Suprapubic skin (tissue), 4 donors: ENCODE measurements around the gene STK25. TPM values are rescaled to one million over a fixed set of nuclear protein-coding genes. Genes with fewer than 3 reads are reported as not detected.

Experiments used
- DNase-seq, 2 donors: peaks; one replicate each; pipeline ENCODE4 v3.0.0-alpha.2; 2019; ENCODE audit warnings: low spot score in 2 of 2
- H3K27ac ChIP-seq: fragments of 200-600 bp; sonication (generic); one replicate; pipeline ENCODE4 v1.5.1; 2019
- H3K27me3 ChIP-seq: fragments of 200-600 bp; sonication (generic); one replicate; pipeline ENCODE4 v1.5.1; 2019
- H3K36me3 ChIP-seq: fragments of 200-600 bp; sonication (generic); one replicate; pipeline ENCODE4 v1.5.1; 2019
- H3K4me1 ChIP-seq: fragments of 200-600 bp; sonication (generic); one replicate; pipeline ENCODE4 v1.5.1; 2019
- H3K4me3 ChIP-seq: fragments of 200-600 bp; sonication (generic); one replicate; pipeline ENCODE4 v1.5.1; 2019; ENCODE audit warnings: mild to moderate bottlenecking
- H3K9me3 ChIP-seq: fragments of 200-600 bp; sonication (generic); one replicate; pipeline ENCODE4 v1.5.1; 2019
- EP300 ChIP-seq: sonication (generic); formaldehyde crosslinking; IDR thresholded peaks from one replicate; pipeline ENCODE4 v1.6.1; 2017; ENCODE audit warnings: antibody characterized with exemption
- POLR2A ChIP-seq, 2 donors: fragments of 450-650 bp; IDR thresholded peaks; one replicate each; pipeline ENCODE4 v1.6.1; 2017; ENCODE audit warnings: antibody characterized with exemption in 2 of 2, mild to moderate bottlenecking in 2 of 2, moderate library complexity in 2 of 2
- POLR2AphosphoS5 ChIP-seq, 3 donors: sonication (generic); formaldehyde crosslinking; IDR thresholded peaks; one replicate each; pipeline ENCODE4 v1.6.1; 2017; ENCODE audit warnings: antibody characterized with exemption in 3 of 3
- WGBS: methylation state at CpG from one replicate; pipeline ENCODE4 v1.1.5; 2018; 5-methylcytosine and 5-hydroxymethylcytosine counted together
- total RNA-seq, 4 donors: library from RNA; depleted of rRNA; stranded (reverse); fragments of >200 nt; gene quantifications; one replicate each; pipeline ENCODE4 v1.1.0, GENCODE V29; 2016
- TF ChIP-seq, protein P1 (sequence below), 2 donors: fragments of 200-600 bp in 1 of 2; fragments of 450-650 bp in 1 of 2; sonication (generic) in 1 of 2; IDR thresholded peaks; one replicate each; pipeline ENCODE4 v1.5.1; 2016 to 2019; ENCODE audit warnings: antibody characterized with exemption in 2 of 2, mild to moderate bottlenecking in 1 of 2, moderate library complexity in 1 of 2

Gene STK25
- total RNA-seq, 4 donors from 2014 or later, result 131 to 232 (median 147) TPM

DNA sequence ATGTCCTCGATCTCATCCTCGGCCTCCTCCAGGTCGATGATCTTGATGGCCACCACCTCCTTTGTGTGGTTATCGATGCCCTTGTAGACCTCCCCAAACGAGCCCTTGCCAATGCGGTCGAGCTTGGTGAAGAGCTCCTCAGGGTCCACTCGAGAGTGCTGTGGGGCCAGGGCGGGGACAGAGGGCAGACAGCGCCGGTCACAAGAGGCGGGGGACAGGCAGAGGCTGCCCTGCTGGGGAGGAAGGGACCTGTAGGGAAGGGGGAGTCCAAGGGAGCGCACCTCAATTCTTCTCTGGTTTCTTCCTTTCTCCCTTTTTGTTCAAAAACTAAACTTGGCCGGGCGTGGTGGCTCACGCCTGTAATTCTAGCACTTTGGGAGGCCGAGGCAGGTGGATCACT, 6.8 kb downstream of the STK25 start:
- no peak for DNase-seq
- Histone ChIP-seq H3K9me3 (no peaks in the 10 kb centered on the region), H3K36me3 (peaks cover 53% of the 10 kb centered on the region), H3K4me3 (no peak overlapping the region), H3K27ac (no peak overlapping the region), H3K4me1 (peaks cover 17% of the 10 kb centered on the region), H3K27me3 (no peaks in the 10 kb centered on the region)
- TF ChIP-seq POLR2A (IDR thresholded peaks at IDR 0.05) (no peak), EP300 (no peak), POLR2AphosphoS5 (IDR thresholded peaks at IDR 0.05) (no peak)
- TF ChIP-seq, protein P1, sequence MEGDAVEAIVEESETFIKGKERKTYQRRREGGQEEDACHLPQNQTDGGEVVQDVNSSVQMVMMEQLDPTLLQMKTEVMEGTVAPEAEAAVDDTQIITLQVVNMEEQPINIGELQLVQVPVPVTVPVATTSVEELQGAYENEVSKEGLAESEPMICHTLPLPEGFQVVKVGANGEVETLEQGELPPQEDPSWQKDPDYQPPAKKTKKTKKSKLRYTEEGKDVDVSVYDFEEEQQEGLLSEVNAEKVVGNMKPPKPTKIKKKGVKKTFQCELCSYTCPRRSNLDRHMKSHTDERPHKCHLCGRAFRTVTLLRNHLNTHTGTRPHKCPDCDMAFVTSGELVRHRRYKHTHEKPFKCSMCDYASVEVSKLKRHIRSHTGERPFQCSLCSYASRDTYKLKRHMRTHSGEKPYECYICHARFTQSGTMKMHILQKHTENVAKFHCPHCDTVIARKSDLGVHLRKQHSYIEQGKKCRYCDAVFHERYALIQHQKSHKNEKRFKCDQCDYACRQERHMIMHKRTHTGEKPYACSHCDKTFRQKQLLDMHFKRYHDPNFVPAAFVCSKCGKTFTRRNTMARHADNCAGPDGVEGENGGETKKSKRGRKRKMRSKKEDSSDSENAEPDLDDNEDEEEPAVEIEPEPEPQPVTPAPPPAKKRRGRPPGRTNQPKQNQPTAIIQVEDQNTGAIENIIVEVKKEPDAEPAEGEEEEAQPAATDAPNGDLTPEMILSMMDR (IDR thresholded peaks at IDR 0.05), result no peak
- 92% methylated on average over 11 of the region's 17 CpGs for WGBS

DNA sequence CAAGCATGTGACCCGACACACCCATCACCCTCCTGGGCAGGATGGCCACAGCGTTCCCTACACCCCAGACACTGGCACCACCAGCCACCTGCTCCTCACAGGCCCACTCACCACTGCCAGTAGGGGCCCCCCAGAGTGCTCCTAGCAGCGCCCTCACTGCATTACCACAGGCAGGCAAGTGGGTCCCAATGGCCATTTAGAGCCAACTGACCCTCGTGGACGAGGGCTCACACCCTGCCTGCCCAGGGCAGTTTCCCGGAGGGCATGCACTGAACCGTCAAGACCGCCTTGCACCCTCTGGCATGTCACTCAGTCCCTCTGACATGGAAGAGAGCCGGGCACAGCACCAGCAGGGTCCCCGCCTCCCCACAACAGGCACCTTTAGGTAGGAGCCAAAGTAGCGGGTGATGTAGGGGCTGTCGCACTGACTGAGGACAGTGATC, 7.3 kb downstream of the STK25 start:
- 91% methylated on average over 4 of the region's 12 CpGs for WGBS
- Histone ChIP-seq H3K27me3 (no peaks in the 10 kb centered on the region), H3K27ac (no peak overlapping the region), H3K36me3 (peaks cover 57% of the 10 kb centered on the region), H3K9me3 (no peaks in the 10 kb centered on the region), H3K4me1 (peaks cover 13% of the 10 kb centered on the region), H3K4me3 (no peak overlapping the region)
- TF ChIP-seq POLR2AphosphoS5 (IDR thresholded peaks at IDR 0.05) (no peak), EP300 (no peak), POLR2A (IDR thresholded peaks at IDR 0.05) (no peak)
- TF ChIP-seq, protein P1 (IDR thresholded peaks at IDR 0.05), result no peak
- DNase-seq, result no peak

DNA sequence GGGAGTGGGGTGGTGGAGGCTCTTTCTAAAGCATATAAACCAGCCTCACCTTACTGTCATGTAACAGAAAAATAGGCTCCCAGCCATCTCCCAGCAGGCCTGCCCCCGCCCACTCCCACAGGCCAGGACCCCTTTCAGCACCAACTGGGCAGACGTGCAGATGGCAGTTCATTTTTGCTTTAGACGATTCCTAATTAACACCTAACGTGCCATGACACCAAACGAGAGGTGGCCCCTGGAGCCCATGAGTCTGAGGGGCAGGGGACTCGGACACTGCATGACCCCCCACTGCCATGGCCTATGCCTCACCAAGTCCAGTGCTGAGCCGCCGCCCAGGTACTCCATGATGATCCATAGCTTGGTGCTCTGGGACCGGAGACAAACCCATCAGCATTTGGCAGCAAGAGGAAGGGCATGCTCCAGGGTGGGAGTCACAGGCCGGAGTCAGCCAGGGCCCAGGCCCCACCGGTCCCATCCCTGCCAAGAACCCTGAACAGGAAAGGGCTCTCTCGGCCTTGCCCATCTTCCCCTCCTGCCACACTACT, 7.9 kb downstream of the STK25 start:
- Histone ChIP-seq H3K4me1 (peaks cover 7% of the 10 kb centered on the region), H3K36me3 (peaks cover 63% of the 10 kb centered on the region), H3K27ac (no peak overlapping the region), H3K9me3 (no peaks in the 10 kb centered on the region), H3K27me3 (no peaks in the 10 kb centered on the region), H3K4me3 (no peak overlapping the region)
- 79% methylated on average over 8 of the region's 12 CpGs for WGBS
- TF ChIP-seq, protein P1 (IDR thresholded peaks at IDR 0.05), result no peak
- TF ChIP-seq EP300, result no peak
- no peak for TF ChIP-seq POLR2AphosphoS5 (IDR thresholded peaks at IDR 0.05)
- no peak for TF ChIP-seq POLR2A (IDR thresholded peaks at IDR 0.05)
- DNase-seq, result no peak

DNA sequence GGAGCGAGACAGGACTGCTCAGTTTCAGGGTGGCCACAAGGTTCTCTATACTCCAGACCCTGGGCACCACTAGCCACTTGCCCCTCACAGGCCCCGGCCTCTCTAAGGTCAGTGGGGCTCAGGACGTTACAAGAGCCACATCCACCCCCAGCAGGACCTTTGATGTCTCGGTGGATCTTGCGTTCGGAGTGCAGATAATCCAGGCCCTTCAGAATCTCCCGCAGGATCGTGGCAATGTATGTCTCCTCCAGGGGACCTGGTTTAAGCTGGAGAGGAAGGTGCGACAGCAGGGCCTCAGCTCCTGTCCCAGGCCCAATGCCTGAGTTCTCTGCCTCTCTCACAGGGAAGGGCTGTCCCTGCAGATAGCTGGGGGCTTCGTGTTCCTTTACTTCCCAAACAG, 8.4 kb downstream of the STK25 start:
- Histone ChIP-seq H3K27me3 (no peaks in the 10 kb centered on the region), H3K9me3 (no peaks in the 10 kb centered on the region), H3K36me3 (peaks cover 68% of the 10 kb centered on the region), H3K4me1 (peaks cover 3% of the 10 kb centered on the region), H3K27ac (no peak overlapping the region), H3K4me3 (no peak overlapping the region)
- TF ChIP-seq POLR2A (IDR thresholded peaks at IDR 0.05) (no peak), POLR2AphosphoS5 (IDR thresholded peaks at IDR 0.05) (no peak), EP300 (no peak)
- TF ChIP-seq, protein P1 (IDR thresholded peaks at IDR 0.05), result no peak
- DNase-seq, result no peak
- 97% methylated on average over 7 of the region's 10 CpGs for WGBS

DNA sequence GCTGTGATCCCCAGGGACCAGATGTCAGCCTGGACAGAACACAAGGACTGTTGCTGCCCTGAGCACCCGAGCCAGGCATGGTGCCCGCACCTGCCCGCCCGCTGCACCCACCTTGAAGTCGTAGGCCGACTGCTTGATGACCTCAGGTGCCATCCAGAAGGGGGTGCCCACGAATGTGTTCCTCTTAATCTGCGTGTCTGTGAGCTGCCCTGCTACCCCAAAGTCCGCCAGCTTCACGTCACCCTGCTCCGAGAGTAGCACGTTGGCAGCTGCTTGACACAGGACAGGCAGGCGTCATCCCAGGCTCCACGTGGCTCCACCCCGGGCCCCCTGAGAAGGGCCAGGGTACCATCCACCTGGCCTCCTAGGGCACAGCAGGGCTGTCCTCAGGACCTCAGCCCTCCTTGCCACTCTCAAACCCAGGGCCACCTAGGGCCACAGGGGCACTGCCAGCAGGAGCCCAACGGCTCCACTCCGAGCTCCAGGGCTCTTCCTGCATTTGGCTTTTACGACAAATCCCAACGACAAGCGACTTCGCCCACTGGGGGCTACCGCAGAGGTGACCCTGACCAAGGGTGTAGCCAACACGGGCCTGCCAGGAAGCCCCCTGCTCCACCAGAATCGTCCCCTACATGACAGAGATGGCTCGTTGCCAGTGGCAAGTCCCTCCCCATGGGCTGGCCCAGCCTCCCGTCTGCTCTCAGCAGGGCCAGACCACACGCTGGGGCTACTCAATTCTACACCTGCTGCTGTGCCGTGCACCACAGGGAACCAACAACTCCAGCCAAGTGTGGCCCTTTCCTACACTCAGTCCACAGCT, 9.0 kb downstream of the STK25 start:
- no peak for DNase-seq
- TF ChIP-seq POLR2AphosphoS5 (IDR thresholded peaks at IDR 0.05) (no peak), POLR2A (IDR thresholded peaks at IDR 0.05) (no peak), EP300 (no peak)
- TF ChIP-seq, protein P1 (IDR thresholded peaks at IDR 0.05), result no peak
- no peak overlapping the region for H3K27ac ChIP-seq
- peaks cover 3% of the 10 kb centered on the region for H3K4me1 ChIP-seq
- H3K27me3 ChIP-seq, result no peaks in the 10 kb centered on the region
- H3K9me3 ChIP-seq, result no peaks in the 10 kb centered on the region
- 93% methylated on average over 15 of the region's 28 CpGs for WGBS
- H3K4me3 ChIP-seq, result no peak overlapping the region
- H3K36me3 ChIP-seq, result peaks cover 75% of the 10 kb centered on the region
